Esophagus squamous epithelium (tissue), 5 donors: ENCODE measurements around the gene PADI3. TPM values are rescaled to one million over a fixed set of nuclear protein-coding genes. Genes with fewer than 3 reads are reported as not detected.

ENCODE experiments used
- DNase-seq: peaks from one replicate; lab custom pipeline; 2025; lab: John Stamatoyannopoulos, UW
- H3K27ac ChIP-seq, 4 donors: fragments of 200-600 bp; sonication (generic); one replicate each; pipeline ENCODE4 v1.5.1; 2016 to 2019; ENCODE audit warnings: mild to moderate bottlenecking in 1 of 4
- H3K27me3 ChIP-seq, 4 donors: fragments of 200-600 bp; sonication (generic); 1 replicate in 3 of 4; 2 replicates in 1 of 4; pipeline versions ENCODE4 v1.5.1 to v1.6.0; 2017 to 2021; ENCODE audit warnings: antibody characterized with exemption in 1 of 4
- H3K36me3 ChIP-seq, 3 donors: fragments of 200-600 bp; sonication (generic); one replicate each; pipeline ENCODE4 v1.5.1; 2016 to 2019
- H3K4me1 ChIP-seq, 3 donors: fragments of 200-600 bp; sonication (generic); one replicate each; pipeline ENCODE4 v1.5.1; 2017 to 2019
- H3K4me3 ChIP-seq, 4 donors: fragments of 200-600 bp; sonication (generic); 1 replicate in 3 of 4; 2 replicates in 1 of 4; pipeline ENCODE4 v1.5.1; 2016 to 2019; ENCODE audit warnings: mild to moderate bottlenecking in 2 of 4, moderate library complexity in 1 of 4
- H3K9me3 ChIP-seq, 3 donors: fragments of 200-600 bp; sonication (generic); one replicate each; pipeline ENCODE4 v1.5.1; 2016 to 2019
- POLR2A ChIP-seq, 4 donors: fragments of 450-650 bp; IDR thresholded peaks; one replicate each; pipeline ENCODE4 v1.6.1; 2017; ENCODE audit warnings: antibody characterized with exemption in 4 of 4, mild to moderate bottlenecking in 4 of 4, moderate library complexity in 3 of 4
- WGBS, 2 donors: methylation state at CpG; one replicate each; pipeline ENCODE4 v1.1.5; 2018; 5-methylcytosine and 5-hydroxymethylcytosine counted together
- intact Hi-C: fragments of 100-400 bp; cut with DNase I; formaldehyde crosslinking; loops from one replicate; pipeline ENCODE4 v1.15.0; 2022
- total RNA-seq, 4 donors: library from RNA; depleted of rRNA; stranded (reverse); fragments of >200 nt; gene quantifications; one replicate each; pipeline ENCODE4 v1.1.0, GENCODE V29; 2016
- TF ChIP-seq, protein P1 (sequence below), 6 experiments: fragments of 450-650 bp in 4 of 6; fragments of 200-600 bp in 2 of 6; sonication (generic) in 2 of 6; IDR thresholded peaks; one replicate each; pipeline ENCODE4 v1.5.1; 2016 to 2019; ENCODE audit warnings: antibody characterized with exemption in 6 of 6, mild to moderate bottlenecking in 4 of 6, moderate library complexity in 4 of 6
- donor health status: DM: yes; HTN: yes; CAD: no.

PADI3 gene
- total RNA-seq, 4 donors from 2014 or later, result 0.64 to 9.9 (median 2.3) TPM

DNA sequence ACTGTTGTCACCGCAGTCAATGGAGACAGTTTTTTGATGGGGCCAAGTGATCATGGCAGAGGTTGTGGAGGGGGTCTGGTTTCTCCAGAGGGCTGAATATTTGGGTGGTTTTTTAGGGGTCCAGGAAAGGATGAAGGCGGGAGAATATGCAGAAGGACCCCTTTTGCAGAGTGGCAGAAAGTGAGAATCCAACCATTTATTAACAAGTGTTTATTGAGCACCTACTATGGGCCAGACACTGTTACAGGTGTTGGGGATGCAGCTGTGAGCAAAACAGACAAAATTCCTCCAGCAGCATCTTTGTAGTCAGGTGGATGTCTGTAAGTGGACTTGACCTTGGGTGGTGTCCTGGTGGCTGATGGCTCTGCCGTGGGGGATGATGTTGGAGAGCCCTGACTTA lies 28.6 kb upstream of the PADI3 start:
- intact Hi-C loops, result no loop called here

DNA sequence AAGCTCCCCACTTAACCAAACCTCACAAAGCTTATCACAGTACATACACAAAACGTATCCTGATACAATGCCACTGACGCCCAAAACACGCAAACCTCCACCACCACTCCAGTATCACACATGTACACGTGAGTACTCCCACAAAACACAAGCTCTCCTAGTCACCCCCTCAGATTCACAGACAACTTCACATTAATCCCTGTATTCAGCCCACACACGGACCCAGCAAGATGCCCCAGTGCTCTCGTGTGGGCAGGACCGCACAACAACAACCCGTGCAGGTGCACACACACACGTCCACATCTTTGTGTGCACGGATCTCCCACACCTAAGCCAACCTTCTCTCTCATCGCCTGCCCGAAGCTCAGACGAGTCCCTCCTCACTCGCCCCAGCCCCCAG lies 26.3 kb upstream of the PADI3 start:
- intact Hi-C loops, result no loop called here
- Histone ChIP-seq H3K9me3 (no peaks in the 10 kb centered on the region), H3K4me1 (peaks cover 0 to 38% (median 3%) of the 10 kb centered on the region in 3 donors), H3K27me3 (peaks cover 0 to 53% (median 0%) of the 10 kb centered on the region in 4 donors), H3K4me3 (no peak overlapping the region), H3K36me3 (peaks cover 0 to 17% (median 0%) of the 10 kb centered on the region in 3 donors), H3K27ac (no peak overlapping the region)
- WGBS, 2 donors, result 87 to 88% methylated on average over 10 to 14 of the region's 14 CpGs
- DNase-seq, result no peak
- TF ChIP-seq POLR2A (IDR thresholded peaks at IDR 0.05), result no peak
- TF ChIP-seq, protein P1, sequence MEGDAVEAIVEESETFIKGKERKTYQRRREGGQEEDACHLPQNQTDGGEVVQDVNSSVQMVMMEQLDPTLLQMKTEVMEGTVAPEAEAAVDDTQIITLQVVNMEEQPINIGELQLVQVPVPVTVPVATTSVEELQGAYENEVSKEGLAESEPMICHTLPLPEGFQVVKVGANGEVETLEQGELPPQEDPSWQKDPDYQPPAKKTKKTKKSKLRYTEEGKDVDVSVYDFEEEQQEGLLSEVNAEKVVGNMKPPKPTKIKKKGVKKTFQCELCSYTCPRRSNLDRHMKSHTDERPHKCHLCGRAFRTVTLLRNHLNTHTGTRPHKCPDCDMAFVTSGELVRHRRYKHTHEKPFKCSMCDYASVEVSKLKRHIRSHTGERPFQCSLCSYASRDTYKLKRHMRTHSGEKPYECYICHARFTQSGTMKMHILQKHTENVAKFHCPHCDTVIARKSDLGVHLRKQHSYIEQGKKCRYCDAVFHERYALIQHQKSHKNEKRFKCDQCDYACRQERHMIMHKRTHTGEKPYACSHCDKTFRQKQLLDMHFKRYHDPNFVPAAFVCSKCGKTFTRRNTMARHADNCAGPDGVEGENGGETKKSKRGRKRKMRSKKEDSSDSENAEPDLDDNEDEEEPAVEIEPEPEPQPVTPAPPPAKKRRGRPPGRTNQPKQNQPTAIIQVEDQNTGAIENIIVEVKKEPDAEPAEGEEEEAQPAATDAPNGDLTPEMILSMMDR (IDR thresholded peaks at IDR 0.05), result no peak

More for the DNA sequence above, 28.6 kb upstream of the PADI3 start:
- Histone ChIP-seq H3K4me1 (peaks cover 0 to 29% (median 9%) of the 10 kb centered on the region in 3 donors), H3K27ac (no peak overlapping the region), H3K4me3 (no peak overlapping the region), H3K27me3 (peaks cover 0 to 67% (median 0%) of the 10 kb centered on the region in 4 donors), H3K9me3 (no peaks in the 10 kb centered on the region), H3K36me3 (peaks cover 0 to 17% (median 0%) of the 10 kb centered on the region in 3 donors)
- no peak for DNase-seq
- WGBS, 2 donors, result 72 to 89% methylated on average over 3 of the region's 3 CpGs
- no peak for TF ChIP-seq POLR2A (IDR thresholded peaks at IDR 0.05)
- TF ChIP-seq, protein P1 (IDR thresholded peaks at IDR 0.05), result no peak

DNA sequence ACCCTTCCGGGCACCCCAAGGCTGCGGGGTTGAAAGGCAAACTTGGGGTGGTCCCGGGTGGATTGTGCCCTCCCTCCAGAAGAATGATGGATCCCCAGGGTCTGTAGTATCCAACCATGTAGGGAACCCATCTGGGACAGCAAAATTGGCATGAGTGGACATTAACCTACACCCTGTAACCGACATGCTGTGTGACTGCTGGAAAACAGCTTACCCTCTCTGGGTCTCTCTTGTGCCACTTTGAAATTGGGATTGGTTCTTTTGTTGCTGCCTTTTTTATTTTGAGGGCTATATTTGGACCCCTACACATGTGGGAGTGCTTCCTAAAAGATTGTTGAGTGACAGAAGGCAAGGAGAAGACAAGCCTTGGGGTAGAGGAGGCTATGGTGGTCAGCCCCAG lies 24.5 kb upstream of the PADI3 start:
- DNase-seq, result no peak
- Histone ChIP-seq H3K36me3 (peaks cover 0 to 17% (median 0%) of the 10 kb centered on the region in 3 donors), H3K27ac (no peak overlapping the region), H3K27me3 (peaks cover 0 to 48% (median 0%) of the 10 kb centered on the region in 4 donors), H3K4me3 (no peak overlapping the region), H3K4me1 (peaks cover 5 to 57% (median 7%) of the 10 kb centered on the region in 3 donors), H3K9me3 (no peaks in the 10 kb centered on the region)
- 79 to 100% methylated on average over 1 to 4 of the region's 4 CpGs for WGBS, 2 donors
- TF ChIP-seq, protein P1 (IDR thresholded peaks at IDR 0.05), result no peak
- TF ChIP-seq POLR2A (IDR thresholded peaks at IDR 0.05), result no peak
- intact Hi-C loops, result no loop called here

DNA sequence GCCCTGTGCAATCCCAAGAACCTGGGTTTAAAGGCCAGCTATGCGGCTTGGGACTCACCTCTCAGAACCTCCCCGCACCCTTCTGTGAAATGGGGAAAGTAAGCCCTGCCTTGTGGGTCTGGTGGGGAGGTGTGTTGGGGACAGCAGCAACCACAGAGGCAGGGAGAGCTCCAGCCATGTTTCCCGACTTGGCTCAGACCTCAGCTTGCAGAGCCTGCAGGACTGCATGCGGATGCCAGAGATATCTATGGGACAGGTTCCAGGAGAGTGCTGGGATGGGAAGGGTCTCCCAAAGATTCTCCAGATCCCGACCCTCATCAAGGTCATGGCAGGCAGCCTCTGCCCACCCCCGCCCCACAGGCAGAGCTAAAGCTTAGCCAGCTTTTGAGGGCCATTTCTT lies 23.8 kb upstream of the PADI3 start:
- Histone ChIP-seq H3K9me3 (no peaks in the 10 kb centered on the region), H3K27me3 (peaks cover 0 to 42% (median 0%) of the 10 kb centered on the region in 4 donors), H3K27ac (peak overlapping the region in 3 of 4 donors; percentile 56 to 81 (median 80)), H3K36me3 (peaks cover 0 to 17% (median 0%) of the 10 kb centered on the region in 3 donors), H3K4me3 (no peak overlapping the region), H3K4me1 (peaks cover 10 to 64% (median 12%) of the 10 kb centered on the region in 3 donors)
- intact Hi-C loops, result no loop called here
- DNase-seq, result no peak
- no peak for TF ChIP-seq POLR2A (IDR thresholded peaks at IDR 0.05)
- TF ChIP-seq, protein P1 (IDR thresholded peaks at IDR 0.05), result no peak
- WGBS, 2 donors, result 73 to 79% methylated on average over 4 to 6 of the region's 6 CpGs

DNA sequence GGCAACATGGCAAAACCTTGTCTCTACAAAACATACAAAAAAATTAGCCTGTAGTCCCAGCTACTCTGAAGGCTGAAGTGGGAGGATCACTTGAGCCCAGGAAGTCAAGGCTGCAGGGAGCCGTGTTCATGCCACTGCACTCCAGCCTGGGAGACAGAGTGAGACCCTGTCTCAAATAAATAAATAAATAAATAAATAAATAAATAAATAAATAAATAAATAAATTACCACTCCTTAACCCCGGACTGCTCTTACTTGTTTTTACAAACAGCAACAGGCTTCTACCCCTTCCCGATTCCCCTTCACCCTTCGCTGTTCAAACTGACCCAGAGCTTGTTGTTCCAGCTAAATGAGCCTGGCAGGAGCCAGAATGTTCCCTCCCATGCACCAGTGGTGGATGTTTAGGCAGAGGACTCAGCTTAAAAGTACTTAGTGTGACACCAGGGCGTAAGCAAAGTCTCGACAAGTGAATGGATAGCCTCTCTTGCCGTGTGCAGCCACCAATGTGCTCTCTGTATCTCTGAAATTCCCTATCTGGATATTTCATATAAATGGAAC lies 21.5 kb upstream of the PADI3 start:
- H3K27ac ChIP-seq, result peak overlapping the region in 3 of 4 donors; percentile 56 to 81 (median 80)

More for the DNA sequence above, 21.5 kb upstream of the PADI3 start:
- no peak for DNase-seq
- intact Hi-C loops, result no loop called here
- peaks cover 0 to 23% (median 0%) of the 10 kb centered on the region in 4 donors for H3K27me3 ChIP-seq
- no peak for TF ChIP-seq POLR2A (IDR thresholded peaks at IDR 0.05)
- TF ChIP-seq, protein P1 (IDR thresholded peaks at IDR 0.05), result no peak
- H3K36me3 ChIP-seq, result peaks cover 0 to 13% (median 0%) of the 10 kb centered on the region in 3 donors
- 64 to 66% methylated on average over 7 of the region's 7 CpGs for WGBS, 2 donors
- H3K4me3 ChIP-seq, result no peak overlapping the region
- no peaks in the 10 kb centered on the region for H3K9me3 ChIP-seq
- H3K4me1 ChIP-seq, result peaks cover 11 to 85% (median 13%) of the 10 kb centered on the region in 3 donors
